ENCODE measurements around the gene TMPRSS2.

The TMPRSS2 gene

DNA sequence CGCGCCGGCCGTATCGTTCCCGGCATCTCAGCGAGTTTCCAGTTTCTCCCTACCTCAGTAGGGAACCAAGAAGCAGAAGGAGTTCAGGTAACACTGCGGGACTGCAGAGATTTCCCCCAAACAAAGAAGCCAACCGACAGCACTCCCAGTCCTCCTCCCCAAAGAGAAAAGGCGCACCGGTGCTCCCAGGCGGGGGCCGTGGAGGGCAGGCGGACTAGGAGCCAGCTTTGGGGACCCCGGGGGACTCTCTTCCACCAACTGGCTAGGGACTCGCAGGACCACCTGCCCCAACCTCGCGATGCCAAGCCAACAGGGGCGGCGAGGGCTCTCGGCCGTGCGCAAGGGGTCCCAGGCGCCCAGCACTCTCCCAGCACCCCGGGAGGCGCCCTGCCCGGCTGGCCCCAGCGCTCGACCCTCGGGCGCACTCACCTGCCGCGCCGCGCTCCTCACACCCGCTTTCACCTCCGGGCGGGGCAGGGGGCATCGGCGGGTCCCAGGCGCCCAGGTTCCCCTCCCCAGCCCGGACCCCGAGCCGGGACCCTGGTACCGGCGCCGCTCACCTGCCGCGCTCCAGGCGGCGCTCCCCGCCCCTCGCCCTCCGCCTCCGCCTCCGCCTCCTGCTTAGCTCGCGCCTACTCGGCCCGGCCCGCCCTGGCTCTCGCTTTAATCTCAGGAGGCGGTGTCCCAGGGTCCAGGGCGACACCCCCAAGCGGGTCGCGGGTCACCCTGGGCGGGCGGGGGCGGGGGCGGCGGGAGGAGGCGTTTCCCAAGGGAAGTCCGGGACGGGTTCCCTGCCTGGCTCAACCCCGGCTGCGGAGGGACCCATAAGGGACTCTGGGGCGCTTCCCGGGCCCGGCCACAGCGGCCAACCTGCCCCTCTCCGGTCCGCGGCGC, at the start of gene TMPRSS2:
Gene TMPRSS2, minus strand, starts transcription at position 638 of the 894 bp plus-strand sequence. CDS start 10,025 bp downstream, outside the sequence.
- Histone ChIP-seq H3K9me3 (ENCODE audit: control insufficient read depth in 2 of 2, low read length in 2 of 2) (no peaks in the 10 kb centered on the region), H3K4me3 (ENCODE audit: low read length in 2 of 2) (peak within 1 kb of the TSS in 1 of 2 donors; percentile 40), H3K4me1 (ENCODE audit: control insufficient read depth, insufficient read depth, low read length) (peaks cover 4% of the 10 kb centered on the region), H3K36me3 (ENCODE audit: control insufficient read depth in 2 of 2, insufficient read depth in 2 of 2, low read length in 2 of 2) (no peaks in the 10 kb centered on the region), H3K9ac (ENCODE audit: low read length in 2 of 2) (no peak within 1 kb of the TSS), H3K27me3 (ENCODE audit: control insufficient read depth in 1 of 2, insufficient read depth in 2 of 2, low read length in 2 of 2) (peaks cover 38 to 40% of the 10 kb centered on the region in 2 donors), H3K27ac (ENCODE audit: low read length) (no peak within 1 kb of the TSS)

DNA sequence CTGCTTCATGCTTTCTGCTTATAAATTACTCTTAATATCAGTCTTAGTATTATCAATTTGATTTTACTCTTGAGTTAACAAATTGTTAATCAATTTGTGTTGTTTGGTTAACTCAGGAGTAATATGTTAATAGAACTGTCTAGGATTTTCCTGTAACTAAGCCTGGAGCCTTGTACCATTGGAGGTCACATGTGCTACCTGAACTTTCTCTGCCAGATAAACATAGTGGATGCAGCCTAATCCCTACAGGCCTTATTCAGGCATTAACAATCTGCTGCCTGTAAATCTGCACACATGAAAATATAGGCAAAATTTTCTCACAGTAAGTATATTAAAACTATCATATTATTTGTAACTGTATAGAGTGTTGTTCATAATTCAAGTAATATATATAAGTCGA, 47.1 kb upstream of the TMPRSS2 start:
- Histone ChIP-seq H3K27me3 (ENCODE audit: control insufficient read depth in 1 of 2, insufficient read depth in 2 of 2, low read length in 2 of 2) (no peaks in the 10 kb centered on the region), H3K27ac (ENCODE audit: low read length) (no peak overlapping the region), H3K9ac (ENCODE audit: low read length in 2 of 2) (no peak overlapping the region), H3K36me3 (ENCODE audit: control insufficient read depth in 2 of 2, insufficient read depth in 2 of 2, low read length in 2 of 2) (no peaks in the 10 kb centered on the region), H3K9me3 (ENCODE audit: control insufficient read depth in 2 of 2, low read length in 2 of 2) (no peaks in the 10 kb centered on the region), H3K4me3 (ENCODE audit: low read length in 2 of 2) (no peak overlapping the region), H3K4me1 (ENCODE audit: control insufficient read depth, insufficient read depth, low read length) (no peaks in the 10 kb centered on the region)

- Histone ChIP-seq H3K36me3 (ENCODE audit: control insufficient read depth in 2 of 2, insufficient read depth in 2 of 2, low read length in 2 of 2) (no peaks in the 10 kb centered on the region), H3K4me3 (ENCODE audit: low read length in 2 of 2) (no peak overlapping the region), H3K27me3 (ENCODE audit: control insufficient read depth in 1 of 2, insufficient read depth in 2 of 2, low read length in 2 of 2) (peaks cover 3 to 4% of the 10 kb centered on the region in 2 donors), H3K9ac (ENCODE audit: low read length in 2 of 2) (no peak overlapping the region), H3K9me3 (ENCODE audit: control insufficient read depth in 2 of 2, low read length in 2 of 2) (no peaks in the 10 kb centered on the region), H3K27ac (ENCODE audit: low read length) (no peak overlapping the region), H3K4me1 (ENCODE audit: control insufficient read depth, insufficient read depth, low read length) (no peaks in the 10 kb centered on the region)
These were observed 44.3 kb upstream of the TMPRSS2 start for GRCh38 chr21:41552254-41552653.

DNA sequence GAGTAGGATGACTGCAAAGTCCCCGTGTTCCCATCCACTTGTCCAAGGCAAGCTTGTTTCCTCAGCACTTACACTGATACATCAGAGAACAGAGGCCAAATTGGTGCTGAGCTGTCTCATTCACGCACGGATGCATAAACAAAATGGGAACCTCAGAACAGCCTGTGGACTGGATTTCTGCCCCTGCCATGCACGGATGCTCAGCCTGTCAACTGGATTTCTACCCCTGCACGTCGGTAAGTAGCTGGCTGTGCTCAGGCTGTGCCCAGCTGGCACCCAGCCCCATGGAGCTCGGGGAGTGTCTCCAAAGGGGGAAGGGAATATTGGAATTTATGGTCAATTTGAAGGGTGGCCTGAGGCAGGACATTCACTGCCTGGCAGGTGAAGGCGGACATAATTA, 40.8 kb upstream of the TMPRSS2 start:
- Histone ChIP-seq H3K27ac (ENCODE audit: low read length) (no peak overlapping the region), H3K9ac (ENCODE audit: low read length in 2 of 2) (no peak overlapping the region), H3K9me3 (ENCODE audit: control insufficient read depth in 2 of 2, low read length in 2 of 2) (no peaks in the 10 kb centered on the region), H3K27me3 (ENCODE audit: control insufficient read depth in 1 of 2, insufficient read depth in 2 of 2, low read length in 2 of 2) (peaks cover 3 to 6% of the 10 kb centered on the region in 2 donors), H3K4me1 (ENCODE audit: control insufficient read depth, insufficient read depth, low read length) (no peaks in the 10 kb centered on the region), H3K36me3 (ENCODE audit: control insufficient read depth in 2 of 2, insufficient read depth in 2 of 2, low read length in 2 of 2) (no peaks in the 10 kb centered on the region), H3K4me3 (ENCODE audit: low read length in 2 of 2) (no peak overlapping the region)

DNA sequence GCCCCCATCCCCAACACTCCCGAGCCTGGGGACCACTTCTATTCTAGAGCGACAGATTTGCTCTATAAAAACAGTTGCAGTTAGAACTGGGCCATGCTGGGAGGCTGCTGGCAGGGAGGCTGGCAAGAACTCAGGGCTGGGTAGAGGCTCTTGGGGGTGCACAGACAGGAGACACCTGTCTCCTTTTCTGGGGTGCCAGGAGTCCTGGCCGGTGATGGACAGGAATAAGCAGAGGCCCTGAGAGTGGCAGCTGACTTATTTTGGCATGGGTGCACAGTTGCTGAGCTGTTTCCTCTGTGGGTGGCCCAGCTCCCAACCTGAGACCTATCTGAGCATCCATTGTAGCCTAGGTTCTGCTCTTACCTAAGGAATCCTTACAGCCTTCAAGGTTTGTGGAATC, 39.2 kb upstream of the TMPRSS2 start:
- H3K27ac ChIP-seq (ENCODE audit: low read length), result no peak overlapping the region
- no peaks in the 10 kb centered on the region for H3K9me3 ChIP-seq (ENCODE audit: control insufficient read depth in 2 of 2, low read length in 2 of 2)
- no peaks in the 10 kb centered on the region for H3K4me1 ChIP-seq (ENCODE audit: control insufficient read depth, insufficient read depth, low read length)
- no peaks in the 10 kb centered on the region for H3K36me3 ChIP-seq (ENCODE audit: control insufficient read depth in 2 of 2, insufficient read depth in 2 of 2, low read length in 2 of 2)
- H3K9ac ChIP-seq (ENCODE audit: low read length in 2 of 2), result no peak overlapping the region
- peaks cover 3 to 6% of the 10 kb centered on the region in 2 donors for H3K27me3 ChIP-seq (ENCODE audit: control insufficient read depth in 1 of 2, insufficient read depth in 2 of 2, low read length in 2 of 2)
- H3K4me3 ChIP-seq (ENCODE audit: low read length in 2 of 2), result no peak overlapping the region

- H3K9ac ChIP-seq (ENCODE audit: low read length in 2 of 2), result no peak overlapping the region
These were observed 37.8 kb upstream of the TMPRSS2 start for GRCh38 chr21:41545500-41546359.

GRCh38 chr21:41542727-41543126, 34.8 kb upstream of the TMPRSS2 start:
- Histone ChIP-seq H3K27ac (ENCODE audit: low read length) (no peak overlapping the region), H3K4me3 (ENCODE audit: low read length in 2 of 2) (no peak overlapping the region), H3K27me3 (ENCODE audit: control insufficient read depth in 1 of 2, insufficient read depth in 2 of 2, low read length in 2 of 2) (peaks cover 5 to 8% of the 10 kb centered on the region in 2 donors), H3K9ac (ENCODE audit: low read length in 2 of 2) (no peak overlapping the region), H3K36me3 (ENCODE audit: control insufficient read depth in 2 of 2, insufficient read depth in 2 of 2, low read length in 2 of 2) (no peaks in the 10 kb centered on the region), H3K4me1 (ENCODE audit: control insufficient read depth, insufficient read depth, low read length) (no peaks in the 10 kb centered on the region), H3K9me3 (ENCODE audit: control insufficient read depth in 2 of 2, low read length in 2 of 2) (no peaks in the 10 kb centered on the region)

More at GRCh38 chr21:41545500-41546359, 37.8 kb upstream of the TMPRSS2 start:
- no peaks in the 10 kb centered on the region for H3K4me1 ChIP-seq (ENCODE audit: control insufficient read depth, insufficient read depth, low read length)
- no peak overlapping the region for H3K27ac ChIP-seq (ENCODE audit: low read length)
- H3K27me3 ChIP-seq (ENCODE audit: control insufficient read depth in 1 of 2, insufficient read depth in 2 of 2, low read length in 2 of 2), result peaks cover 7 to 9% of the 10 kb centered on the region in 2 donors
- no peak overlapping the region for H3K4me3 ChIP-seq (ENCODE audit: low read length in 2 of 2)
- no peaks in the 10 kb centered on the region for H3K36me3 ChIP-seq (ENCODE audit: control insufficient read depth in 2 of 2, insufficient read depth in 2 of 2, low read length in 2 of 2)
- H3K9me3 ChIP-seq (ENCODE audit: control insufficient read depth in 2 of 2, low read length in 2 of 2), result no peaks in the 10 kb centered on the region

- Histone ChIP-seq H3K9ac (ENCODE audit: low read length in 2 of 2) (no peak overlapping the region), H3K27ac (ENCODE audit: low read length) (no peak overlapping the region), H3K27me3 (ENCODE audit: control insufficient read depth in 1 of 2, insufficient read depth in 2 of 2, low read length in 2 of 2) (peaks cover 11 to 13% of the 10 kb centered on the region in 2 donors), H3K9me3 (ENCODE audit: control insufficient read depth in 2 of 2, low read length in 2 of 2) (no peaks in the 10 kb centered on the region), H3K4me1 (ENCODE audit: control insufficient read depth, insufficient read depth, low read length) (no peaks in the 10 kb centered on the region), H3K4me3 (ENCODE audit: low read length in 2 of 2) (no peak overlapping the region), H3K36me3 (ENCODE audit: control insufficient read depth in 2 of 2, insufficient read depth in 2 of 2, low read length in 2 of 2) (no peaks in the 10 kb centered on the region)
These were observed 29.4 kb upstream of the TMPRSS2 start for GRCh38 chr21:41537356-41537755.

DNA sequence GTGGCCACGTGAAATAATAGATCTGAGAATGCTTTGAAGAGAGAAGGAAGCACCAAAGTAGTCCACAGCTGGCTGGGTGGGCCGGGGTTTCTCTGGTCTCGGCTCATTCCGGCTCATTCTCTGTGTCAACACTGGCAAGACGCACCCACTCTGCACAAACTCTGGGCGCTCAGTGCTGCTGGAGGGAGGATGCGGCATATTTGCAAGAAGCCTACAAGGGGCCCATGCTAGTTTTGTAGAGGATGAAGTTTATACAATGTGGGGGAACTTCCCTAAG, 28.8 kb upstream of the TMPRSS2 start:
- Histone ChIP-seq H3K4me3 (ENCODE audit: low read length in 2 of 2) (no peak overlapping the region), H3K27me3 (ENCODE audit: control insufficient read depth in 1 of 2, insufficient read depth in 2 of 2, low read length in 2 of 2) (peaks cover 11 to 13% of the 10 kb centered on the region in 2 donors), H3K27ac (ENCODE audit: low read length) (no peak overlapping the region), H3K36me3 (ENCODE audit: control insufficient read depth in 2 of 2, insufficient read depth in 2 of 2, low read length in 2 of 2) (no peaks in the 10 kb centered on the region), H3K4me1 (ENCODE audit: control insufficient read depth, insufficient read depth, low read length) (no peaks in the 10 kb centered on the region), H3K9ac (ENCODE audit: low read length in 2 of 2) (no peak overlapping the region), H3K9me3 (ENCODE audit: control insufficient read depth in 2 of 2, low read length in 2 of 2) (no peaks in the 10 kb centered on the region)

DNA sequence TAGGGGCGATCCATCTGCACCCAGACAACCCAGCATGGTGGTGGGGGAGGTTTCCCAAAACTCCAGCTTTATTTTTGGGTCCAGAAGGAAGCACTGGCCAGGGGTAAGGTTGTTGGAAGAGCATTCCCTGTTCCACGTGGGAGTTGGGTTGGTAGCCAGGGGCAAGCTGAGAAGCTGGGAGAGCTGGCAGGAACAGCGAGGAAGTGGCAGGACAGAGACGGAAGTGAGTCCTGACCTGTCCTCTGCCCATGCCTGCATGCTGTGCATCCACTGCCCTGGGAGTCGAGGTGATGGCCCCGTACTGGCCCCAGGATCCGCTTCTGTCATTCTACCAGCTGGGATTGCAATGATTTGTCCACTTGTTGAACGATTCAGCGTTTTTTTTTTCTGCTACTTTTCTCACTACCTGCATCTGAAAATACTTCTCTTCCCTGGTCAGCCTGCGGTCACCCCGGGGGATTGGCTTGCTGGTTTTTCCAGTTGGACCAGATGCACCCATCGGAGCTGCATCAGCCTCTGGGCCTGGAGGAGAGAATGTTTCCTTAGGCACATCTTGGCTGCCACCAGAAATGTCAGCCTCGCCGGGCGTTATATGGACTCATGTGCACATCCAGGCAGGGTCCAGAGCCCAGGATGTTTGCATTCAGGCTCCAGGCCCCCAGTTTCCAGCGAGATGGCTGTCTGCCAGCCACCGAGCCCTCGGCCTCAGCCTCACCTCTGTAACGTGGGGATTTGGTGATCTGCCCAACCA, 28.3 kb upstream of the TMPRSS2 start:
- Histone ChIP-seq H3K36me3 (ENCODE audit: control insufficient read depth in 2 of 2, insufficient read depth in 2 of 2, low read length in 2 of 2) (no peaks in the 10 kb centered on the region), H3K4me3 (ENCODE audit: low read length in 2 of 2) (no peak overlapping the region), H3K9ac (ENCODE audit: low read length in 2 of 2) (no peak overlapping the region), H3K27me3 (ENCODE audit: control insufficient read depth in 1 of 2, insufficient read depth in 2 of 2, low read length in 2 of 2) (peaks cover 8 to 11% of the 10 kb centered on the region in 2 donors), H3K27ac (ENCODE audit: low read length) (no peak overlapping the region), H3K4me1 (ENCODE audit: control insufficient read depth, insufficient read depth, low read length) (no peaks in the 10 kb centered on the region), H3K9me3 (ENCODE audit: control insufficient read depth in 2 of 2, low read length in 2 of 2) (no peaks in the 10 kb centered on the region)
